M059J (cell line): Measurements from ENCODE around the gene LRRIQ4. TPM values are rescaled to one million over a fixed set of nuclear protein-coding genes. Genes with fewer than 3 reads are reported as not detected.

Experiments
- DNase-seq: peaks from one replicate; pipeline ENCODE4 v3.0.0-alpha.2; 2012; ENCODE audit warnings: low read depth
- total RNA-seq: library from RNA; depleted of rRNA; stranded (reverse); fragments of >200 nt; shearing (Covaris generic); gene quantifications from 2 replicates; pipeline ENCODE4 v1.2.3, GENCODE V29; 2014; rRNA removed

Gene LRRIQ4
- total RNA-seq, 1 experiment from 2014 or later = not detected

- DNase-seq = no peak
Observed at GRCh38 chr3:169855514-169855913, 42.8 kb downstream of the LRRIQ4 start.

DNA sequence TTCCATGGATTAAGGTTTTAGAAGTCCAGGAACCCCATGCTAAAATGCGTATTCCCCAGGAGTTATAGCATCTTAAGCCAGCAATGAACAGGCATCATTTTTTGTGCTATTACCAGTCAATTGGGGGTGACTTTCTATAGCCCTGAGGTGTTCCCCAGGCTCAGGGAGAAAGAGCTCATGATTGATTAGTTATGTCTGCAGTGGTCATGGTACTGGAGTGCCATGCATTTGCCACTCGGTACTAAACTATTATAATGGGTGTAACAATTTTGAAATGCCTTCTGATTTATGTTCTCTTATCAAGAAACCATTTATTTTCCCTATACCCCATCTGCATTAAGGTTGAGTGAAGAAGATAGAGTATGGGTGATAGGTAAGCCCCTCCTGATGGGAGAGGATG lies 45.1 kb downstream of the LRRIQ4 start:
- DNase-seq = no peak

- no peak for DNase-seq
Observed at GRCh38 chr3:169861871-169862270, 49.2 kb downstream of the LRRIQ4 start.

DNA sequence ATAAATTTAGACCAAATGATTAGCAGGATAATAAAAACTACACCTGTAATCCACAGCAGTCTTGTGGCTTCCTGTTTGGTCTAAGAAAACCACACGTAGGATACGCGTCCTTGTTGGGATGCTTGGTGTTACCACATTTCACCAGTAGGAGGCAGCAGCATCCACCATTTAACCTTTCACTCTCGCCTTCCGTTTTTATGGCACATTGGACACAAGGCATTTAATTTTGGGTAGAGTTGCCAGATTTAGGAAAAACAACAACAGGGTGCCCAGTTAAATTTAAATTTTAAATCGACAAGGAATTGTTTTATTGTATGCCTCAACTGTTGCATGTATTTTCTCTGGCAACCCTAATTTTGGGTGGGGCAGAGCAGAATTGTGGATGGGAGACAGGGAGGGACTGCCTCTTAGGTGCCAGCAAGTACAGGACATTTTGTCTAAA lies 50.8 kb downstream of the LRRIQ4 start:
- peak; percentile 80 for DNase-seq

DNA sequence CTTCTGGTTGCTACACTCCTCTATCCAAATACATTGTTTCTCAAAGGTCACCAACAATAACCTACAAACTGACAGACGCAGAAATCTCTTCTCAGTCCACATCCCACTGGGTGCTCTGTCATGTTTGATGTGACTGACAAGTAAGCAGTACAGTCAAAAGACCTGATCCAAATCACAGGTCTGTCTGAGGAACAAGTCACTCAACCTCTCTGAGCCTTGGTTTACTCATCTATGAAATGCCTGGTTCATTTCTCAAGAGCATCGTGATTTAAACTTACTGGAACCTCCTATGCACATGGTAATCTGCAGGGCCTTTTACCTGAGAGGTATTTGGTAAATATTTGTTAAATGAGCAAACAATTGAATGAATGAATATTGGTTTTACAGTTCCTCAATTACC lies 51.6 kb downstream of the LRRIQ4 start:
- no peak for DNase-seq

DNA sequence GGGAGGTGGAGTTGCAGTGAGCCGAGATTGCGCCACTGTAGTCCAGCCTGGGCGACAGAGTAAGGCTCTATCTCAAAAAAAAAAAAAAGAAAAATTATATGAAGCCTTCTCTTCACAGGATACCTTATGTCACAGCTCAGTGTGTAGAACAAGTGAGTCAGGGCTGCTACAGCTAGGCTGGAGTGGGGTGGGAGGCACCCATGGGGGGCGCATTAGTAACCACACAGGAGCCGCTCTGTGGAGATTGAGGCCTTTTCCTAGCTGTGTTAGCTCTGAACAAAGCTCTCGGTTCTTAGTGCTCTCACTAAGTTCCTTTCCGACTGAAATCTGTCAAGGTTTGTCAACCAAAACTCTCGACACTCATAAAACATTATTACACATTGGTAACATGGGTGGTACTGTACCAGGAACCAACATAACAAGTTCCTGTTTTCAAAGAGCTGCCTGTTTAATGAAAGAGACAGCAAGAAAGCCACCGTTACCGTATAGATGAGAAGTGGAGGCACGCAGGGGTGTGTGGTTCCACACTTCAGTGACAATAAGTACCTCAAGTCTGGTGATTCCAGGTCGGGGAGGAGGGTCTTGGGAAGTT lies 52.6 kb downstream of the LRRIQ4 start:
- no peak for DNase-seq

- DNase-seq = no peak
Observed at GRCh38 chr3:169867584-169868210, 55.0 kb downstream of the LRRIQ4 start.

- no peak for DNase-seq
Observed at GRCh38 chr3:169868369-169868768, 55.7 kb downstream of the LRRIQ4 start.

DNA sequence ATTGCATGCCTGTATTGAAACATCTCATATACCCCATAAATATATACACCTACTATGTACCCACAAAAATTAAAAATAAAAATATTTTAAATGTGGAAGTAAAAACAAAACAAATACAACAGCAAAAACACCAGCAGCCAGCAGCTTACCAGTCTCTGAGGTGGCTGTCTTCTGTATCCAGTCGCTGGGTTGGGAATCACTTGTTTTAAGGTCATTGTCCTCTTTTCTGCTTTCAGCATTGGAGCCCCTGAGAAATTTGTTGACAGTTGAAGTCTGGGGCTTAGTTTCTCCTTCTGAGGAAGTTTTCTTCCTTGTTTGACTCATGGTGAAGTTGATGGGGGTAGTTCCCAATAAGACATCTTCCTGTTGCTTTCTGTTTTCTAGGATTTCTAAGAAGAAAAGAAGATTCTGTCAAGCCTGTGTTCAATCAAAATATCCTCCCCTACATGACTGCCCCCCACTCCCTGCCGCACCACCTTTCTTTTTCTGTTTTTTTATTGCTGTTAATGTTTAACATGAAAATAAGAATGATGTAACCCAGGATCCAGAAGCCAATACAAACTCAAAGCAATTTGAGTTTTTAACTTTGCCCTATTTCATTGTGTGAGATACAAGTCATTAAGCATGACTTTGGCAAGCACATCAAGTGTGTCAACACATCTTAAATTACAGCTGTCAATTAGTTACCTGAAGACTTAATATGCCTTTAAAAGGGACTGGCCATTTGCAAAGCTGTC lies 57.0 kb downstream of the LRRIQ4 start, which contains the start of gene LRRC31:
Gene LRRC31 (minus strand): TSS at position 452 of the 737 bp plus-strand sequence. CDS start 128 bp downstream, at position 324.
- no peak for DNase-seq

DNA sequence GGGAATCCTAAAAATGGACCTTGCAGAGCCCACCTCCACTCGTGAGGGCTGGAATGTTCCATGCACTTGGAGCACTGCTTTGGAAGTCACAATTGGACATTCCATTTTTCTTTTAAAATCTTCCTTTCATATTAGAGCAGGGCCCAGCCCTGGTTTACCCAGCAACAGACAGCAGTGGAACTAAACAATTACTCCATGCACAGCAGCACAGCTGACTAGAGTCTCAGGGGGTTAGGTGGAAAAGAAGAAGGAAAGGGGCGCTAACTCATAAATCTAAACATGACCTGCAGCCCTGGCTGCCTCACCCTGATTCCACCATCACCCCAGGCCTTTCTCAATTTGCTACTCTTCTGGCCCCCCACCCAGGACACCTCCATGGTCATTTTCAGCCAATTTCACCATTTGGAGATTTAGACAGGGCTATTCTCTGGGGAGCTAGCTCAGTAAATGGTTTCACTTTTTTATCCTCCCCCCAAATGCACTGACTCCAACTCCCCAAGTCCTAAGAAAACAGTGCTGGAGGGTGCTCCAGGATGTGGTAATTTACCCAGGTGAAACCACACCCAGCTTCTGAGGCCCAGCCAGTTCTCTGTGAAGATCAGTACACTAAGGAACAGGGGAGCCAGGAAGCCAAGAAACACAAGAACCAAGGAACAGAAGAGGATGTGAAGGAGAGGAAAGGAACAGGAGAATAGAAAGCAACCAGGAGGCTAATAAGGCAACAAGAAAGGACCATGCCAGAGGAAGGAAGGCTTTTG lies 58.6 kb downstream of the LRRIQ4 start:
- DNase-seq = no peak

GRCh38 chr3:169879013-169879557 lies 66.4 kb downstream of the LRRIQ4 start:
- DNase-seq = no peak

DNA sequence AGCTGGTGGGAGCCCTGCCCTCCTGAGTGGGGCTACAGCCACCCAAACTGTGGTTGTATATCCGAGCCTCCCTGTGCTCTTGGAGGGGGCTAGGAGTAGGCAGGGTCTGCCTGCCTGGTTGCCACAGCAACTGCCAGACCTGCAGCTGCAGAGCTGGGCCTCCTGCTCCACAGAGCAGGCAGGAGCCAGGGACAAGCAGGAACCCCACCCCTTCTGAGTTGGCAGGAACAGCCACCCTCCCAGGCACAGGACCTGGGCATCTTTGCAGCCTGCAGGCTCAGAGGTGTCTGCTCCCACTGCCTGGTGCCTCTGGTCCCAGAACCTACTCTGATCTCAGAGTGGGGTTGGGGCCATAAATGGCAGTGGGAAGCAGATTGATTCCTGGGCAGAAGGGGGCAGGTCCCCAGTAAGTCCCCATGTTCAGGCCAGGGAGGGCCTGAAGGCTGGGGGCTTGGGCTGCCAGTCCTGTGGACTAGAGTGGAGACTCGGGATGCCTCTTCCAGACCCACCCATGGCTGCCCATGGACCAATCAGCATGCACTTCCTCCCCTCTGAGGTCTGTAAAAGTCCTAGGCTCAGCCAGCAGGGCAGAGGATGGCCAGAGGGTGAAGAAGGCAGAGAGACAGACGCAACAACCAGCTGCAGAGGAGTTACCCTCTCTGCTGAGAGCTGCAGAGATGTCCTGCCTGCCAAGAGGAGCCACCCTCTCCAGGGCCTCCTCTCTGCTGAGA lies 67.3 kb downstream of the LRRIQ4 start:
- DNase-seq = no peak

GRCh38 chr3:169880576-169881250 lies 68.0 kb downstream of the LRRIQ4 start:
- DNase-seq = no peak

- DNase-seq = peak; percentile 63
Observed at GRCh38 chr3:169886671-169887070, 74.0 kb downstream of the LRRIQ4 start.

Other genes starting within 250 kb of the LRRIQ4 start
- gene MECOM, start 149.2 kb upstream of the LRRIQ4 start, total RNA-seq = 22.2 and 28.6 TPM in 2 replicates
- 33.4 and 110 TPM in 2 replicates for gene TERC, start 47.8 kb upstream of the LRRIQ4 start, total RNA-seq
- 1.7 and 2.9 TPM in 2 replicates for gene ACTRT3, start 43.3 kb upstream of the LRRIQ4 start, total RNA-seq
- 22.0 and 27.2 TPM in 2 replicates for gene MYNN, start 39.5 kb upstream of the LRRIQ4 start, total RNA-seq
- gene LRRC34, start within 50 bp of the LRRIQ4 start, total RNA-seq = 0.71 and 1.6 TPM in 2 replicates
- gene LRRC31, start 57.1 kb downstream of the LRRIQ4 start, total RNA-seq = not detected in 2 replicates
- not detected in 2 replicates for gene SAMD7, start 98.7 kb downstream of the LRRIQ4 start, total RNA-seq
- gene SEC62, start 153.9 kb downstream of the LRRIQ4 start, total RNA-seq = 33.0 and 33.9 TPM in 2 replicates
- 3.4 and 10.2 TPM in 2 replicates for gene GPR160, start 225.1 kb downstream of the LRRIQ4 start, total RNA-seq